ENCODE data around the gene YAF2. TPM values are rescaled to one million over a fixed set of nuclear protein-coding genes. Genes with fewer than 3 reads are reported as not detected.

YAF2 gene
- total and polyA plus RNA-seq, 2 of the 13 experiments (the other 11 are each of a cell fraction or from before 2014, with no cell fraction given) = 8.4 to 11.7 TPM

- TF ChIP-seq TCF12 (IDR thresholded peaks at IDR 0.05) (no peak), TCF12 (CRISPR knock-in tag; IDR thresholded peaks at IDR 0.05) (no peak), ZZZ3 (CRISPR knock-in tag; IDR thresholded peaks at IDR 0.05; ENCODE audit: borderline replicate concordance) (no peak), YEATS4 (CRISPR knock-in tag; IDR thresholded peaks at IDR 0.05; ENCODE audit: borderline replicate concordance) (no peak), ZBTB44 (CRISPR knock-in tag; IDR thresholded peaks at IDR 0.05) (no peak), NONO (IDR thresholded peaks at IDR 0.05) (no peak), NONO (CRISPR knock-in tag; conservative IDR thresholded peaks at IDR 0.05) (no peak)
Observed at GRCh38 chr12:42173961-42174521, 64.0 kb downstream of the YAF2 start (continued).

- Histone ChIP-seq H3K4me1 (ENCODE audit: insufficient read depth, low read length) (peaks cover 7% of the 10 kb centered on the region), H3K4me3 (replicated peaks in 1 of 3; ENCODE audit: insufficient read depth in 1 of 3, low read depth in 2 of 3, low read length in 3 of 3) (no peak overlapping the region), H4K20me1 (ENCODE audit: insufficient read depth, low read length) (no peaks in the 10 kb centered on the region), H3K36me3 (replicated peaks in 1 of 2; ENCODE audit: control insufficient read depth in 1 of 2, insufficient read depth in 2 of 2, low read length in 2 of 2) (no peaks in the 10 kb centered on the region; a peak in 1 of 5 replicates), H3K79me2 (ENCODE audit: insufficient read depth, low read length) (no peaks in the 10 kb centered on the region), H3K4me2 (ENCODE audit: low read depth, low read length) (no peak overlapping the region), H3K27me3 (ENCODE audit: control insufficient read depth in 1 of 2, insufficient read depth in 2 of 2, low read length in 2 of 2) (no peaks in the 10 kb centered on the region), H2AFZ (ENCODE audit: low read length) (no peak overlapping the region), H3K9me3 (ENCODE audit: low read length) (no peaks in the 10 kb centered on the region), H3K9ac (ENCODE audit: insufficient read depth, low read depth, low read length) (no peak overlapping the region), H3K27ac (ENCODE audit: extremely low read length, insufficient read depth, low read length) (no peak overlapping the region)
- intact Hi-C loops (cut with micrococcal nuclease; ENCODE audit: unreplicated experiment) = no loop called here
- no peak for DNase-seq (ENCODE audit: low spot score)
- ChIA-PET POLR2A (no interaction called here), CTCF (ENCODE audit: low intra/inter-chr PET ratio, low total read pairs) (no interaction called here)
- no peak for FAIRE-seq
- no peak for ATAC-seq
- WGBS (ENCODE audit: low lambda C conversion rate) = 97% methylated on average over 4 of the region's 4 CpGs
- in situ Hi-C loops (cut with HindIII; ENCODE audit: extremely low pct_ligation_motif_present, low pct_unique_long_range_greater_than_20kb) = no loop called here
- BruUV-seq (replicated peaks) = no TSS peak
- no peak for TF ChIP-seq TCF12 (IDR thresholded peaks at IDR 0.05)
- no peak for TF ChIP-seq TCF12 (CRISPR knock-in tag; IDR thresholded peaks at IDR 0.05)
- no peak for TF ChIP-seq GLMP (CRISPR knock-in tag; IDR thresholded peaks at IDR 0.05; ENCODE audit: borderline replicate concordance)
- TF ChIP-seq ZNF224 (CRISPR knock-in tag; IDR thresholded peaks at IDR 0.05) = no peak
- TF ChIP-seq ZHX2 (IDR thresholded peaks at IDR 0.05; ENCODE audit: low read depth) = no peak
- no peak for TF ChIP-seq ZHX2 (CRISPR knock-in tag; IDR thresholded peaks at IDR 0.05; ENCODE audit: borderline replicate concordance)
- no peak for TF ChIP-seq POLR2AphosphoS5 (IDR thresholded peaks at IDR 0.05; ENCODE audit: low read depth, low read length)
- no peak for TF ChIP-seq ATRX (CRISPR knock-in tag; IDR thresholded peaks at IDR 0.05; ENCODE audit: borderline replicate concordance)
- TF ChIP-seq ARID2 (CRISPR knock-in tag; IDR thresholded peaks at IDR 0.05; ENCODE audit: borderline replicate concordance) = no peak
Observed at GRCh38 chr12:42172441-42173210, 65.4 kb downstream of the YAF2 start.

Data from HepG2 (cell line).